ENCODE measurements around the gene GRIN1. TPM values are rescaled to one million over a fixed set of nuclear protein-coding genes. Genes with fewer than 3 reads are reported as not detected.

Gene GRIN1
- total RNA-seq, 2 experiments from 2014 or later: 0.06 to 0.15 TPM

DNA sequence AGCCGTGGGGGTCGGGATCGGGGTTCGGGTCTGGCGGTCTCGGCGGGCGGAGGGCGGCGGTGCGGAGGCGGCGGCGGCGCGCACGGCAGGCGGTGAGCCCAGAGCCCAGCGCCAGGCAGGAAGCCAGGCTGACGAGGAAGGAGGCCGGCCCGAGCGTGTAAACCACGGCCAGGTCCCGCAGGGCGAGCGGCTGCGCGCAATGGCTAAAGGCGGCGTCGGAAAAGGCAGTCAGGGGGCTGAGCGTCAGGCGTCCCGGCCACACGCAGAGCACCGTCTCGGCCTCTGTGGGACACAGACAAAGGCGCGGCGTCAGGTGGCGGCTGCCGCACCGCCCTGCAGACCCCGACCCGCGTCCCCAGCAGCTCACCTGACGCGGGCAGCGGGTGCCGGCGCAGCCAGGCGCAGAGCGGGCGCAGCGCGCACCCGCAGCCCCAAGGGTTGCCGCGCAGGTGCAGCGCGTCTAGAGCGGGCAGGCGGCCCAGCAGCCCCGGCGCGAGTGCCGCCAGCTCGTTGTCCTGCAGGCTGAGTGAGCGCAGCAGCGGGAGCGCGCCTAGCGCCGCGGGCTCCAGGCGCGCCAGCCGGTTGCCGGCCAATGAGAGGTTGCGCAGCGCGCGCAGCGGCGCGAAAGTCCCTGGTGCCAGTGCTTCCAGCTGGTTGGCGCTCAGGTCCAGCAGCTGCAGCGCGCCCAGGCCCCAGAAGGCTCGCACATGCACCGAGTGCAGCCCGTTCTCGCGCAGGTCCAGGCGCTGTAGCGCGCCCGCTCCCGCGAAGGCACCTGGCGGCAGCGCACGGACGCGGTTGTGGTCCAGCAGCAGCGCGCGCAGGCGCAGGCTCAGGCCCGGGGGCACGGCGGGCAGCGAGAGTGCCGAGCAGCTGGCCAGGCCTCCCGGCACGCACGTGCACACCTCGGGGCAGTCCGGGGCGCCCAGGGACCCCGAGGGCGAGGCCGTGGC lies 30.2 kb downstream of the GRIN1 start:
- no peaks in the 10 kb centered on the region for H3K9me3 ChIP-seq (ENCODE audit: low read length)
- peaks cover 4% of the 10 kb centered on the region for H3K4me1 ChIP-seq (ENCODE audit: insufficient read depth, low read length, poor library complexity, severe bottlenecking)
- no peak for TF ChIP-seq CTCF (conservative IDR thresholded peaks at IDR 0.05; ENCODE audit: low read length)
- TF ChIP-seq EZH2phosphoT487 (IDR thresholded peaks at IDR 0.05; ENCODE audit: borderline replicate concordance, low read depth, low read length): peak; percentile 6
- H3K36me3 ChIP-seq (ENCODE audit: insufficient read depth, low read length): no peaks in the 10 kb centered on the region
- BruUV-seq (replicated peaks): no TSS peak
- no peaks in the 10 kb centered on the region for H3K79me2 ChIP-seq (ENCODE audit: insufficient read depth, low read depth, low read length)
- intact Hi-C loops (cut with micrococcal nuclease; ENCODE audit: unreplicated experiment): no loop called here
- ChIA-PET CTCF (ENCODE audit: unreplicated experiment) (no interaction called here), POLR2A (no interaction called here)
- no peak overlapping the region for H3K27ac ChIP-seq (ENCODE audit: low read depth, low read length, poor library complexity, severe bottlenecking)
- H2AFZ ChIP-seq (ENCODE audit: low read length): no peak overlapping the region
- no peaks in the 10 kb centered on the region for H4K20me1 ChIP-seq (ENCODE audit: insufficient read depth, low read length)
- H3K4me3 ChIP-seq (ENCODE audit: low read depth, low read length, poor library complexity, severe bottlenecking): peak overlapping the region; percentile 26
- H3K9me2 ChIP-seq (ENCODE audit: insufficient read depth, low read length): no peaks in the 10 kb centered on the region
- H3K4me2 ChIP-seq (ENCODE audit: low read length): peak overlapping the region; percentile 50
- no peak for DNase-seq (ENCODE audit: low spot score)

- TF ChIP-seq EZH2phosphoT487 (IDR thresholded peaks at IDR 0.05; ENCODE audit: borderline replicate concordance, low read depth, low read length) (no peak), CTCF (conservative IDR thresholded peaks at IDR 0.05; ENCODE audit: low read length) (no peak)
- Histone ChIP-seq H3K4me1 (ENCODE audit: insufficient read depth, low read length, poor library complexity, severe bottlenecking) (peaks cover 4% of the 10 kb centered on the region), H4K20me1 (ENCODE audit: insufficient read depth, low read length) (no peaks in the 10 kb centered on the region), H3K79me2 (ENCODE audit: insufficient read depth, low read depth, low read length) (no peaks in the 10 kb centered on the region), H3K4me2 (ENCODE audit: low read length) (peak within 1 kb of the TSS; percentile 50), H3K9me3 (ENCODE audit: low read length) (no peaks in the 10 kb centered on the region), H2AFZ (ENCODE audit: low read length) (no peak within 1 kb of the TSS), H3K36me3 (ENCODE audit: insufficient read depth, low read length) (no peaks in the 10 kb centered on the region), H3K9me2 (ENCODE audit: insufficient read depth, low read length) (no peaks in the 10 kb centered on the region), H3K27ac (ENCODE audit: low read depth, low read length, poor library complexity, severe bottlenecking) (no peak within 1 kb of the TSS), H3K4me3 (ENCODE audit: low read depth, low read length, poor library complexity, severe bottlenecking) (peak within 1 kb of the TSS; percentile 26)
- intact Hi-C loops (cut with micrococcal nuclease; ENCODE audit: unreplicated experiment): no loop called here
- POLR2A ChIA-PET: no interaction called here
- DNase-seq (ENCODE audit: low spot score): no peak
- BruUV-seq (replicated peaks): no TSS peak
- CTCF ChIA-PET (ENCODE audit: unreplicated experiment): no interaction called here
Observed at GRCh38 chr9:137169896-137170358, 31.0 kb downstream of the GRIN1 start, which contains the start of gene LRRC26. Gene LRRC26, minus strand, starts transcription at chr9:137170051. Its CDS starts 108 bp downstream, at chr9:137169943.
